GM04503 (cell line): Measurements from ENCODE around the gene NPC1.
"Not testable (repeated sequence)": the region's sequence is repeated elsewhere in the genome, so short reads cannot be mapped to it uniquely, and the experiment has no call there.

Experiments
- DNase-seq: peaks from one replicate; pipeline ENCODE4 v3.0.0-alpha.2; 2012; ENCODE audit warnings: low read depth

Gene NPC1

DNA sequence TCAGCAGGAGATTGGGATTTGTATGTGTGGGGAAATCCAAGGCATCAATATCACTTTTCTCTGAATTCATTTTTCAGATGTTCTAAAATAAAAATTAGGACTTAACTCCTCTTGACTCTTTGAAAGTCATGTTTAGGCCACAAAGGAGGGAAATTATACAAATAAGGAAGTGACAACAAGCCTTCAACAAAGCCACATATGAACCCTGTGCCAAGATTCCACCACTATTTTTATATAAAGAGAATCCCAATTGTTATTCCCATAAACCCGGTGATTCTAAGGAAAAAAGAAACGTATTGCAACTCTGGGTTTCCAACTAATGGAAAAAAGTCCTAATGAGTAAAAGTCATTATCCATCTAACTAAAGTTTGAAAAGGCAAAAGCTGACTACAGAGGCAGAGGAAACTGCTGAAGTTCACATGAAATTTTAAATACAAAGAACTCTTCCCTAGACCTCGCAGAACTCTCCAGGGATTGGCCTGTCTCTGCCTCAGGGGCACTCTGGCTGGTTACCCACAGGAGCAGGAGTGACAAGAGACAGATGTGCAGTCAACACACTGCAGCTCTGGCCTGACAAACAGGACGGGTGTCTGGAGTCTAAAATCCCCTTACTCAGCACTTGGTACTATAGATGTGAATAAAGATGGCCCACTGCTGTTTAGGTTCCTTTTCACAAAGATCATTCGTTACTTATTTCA is 11.5 kb downstream of the NPC1 start:
- DNase-seq = no peak

DNA sequence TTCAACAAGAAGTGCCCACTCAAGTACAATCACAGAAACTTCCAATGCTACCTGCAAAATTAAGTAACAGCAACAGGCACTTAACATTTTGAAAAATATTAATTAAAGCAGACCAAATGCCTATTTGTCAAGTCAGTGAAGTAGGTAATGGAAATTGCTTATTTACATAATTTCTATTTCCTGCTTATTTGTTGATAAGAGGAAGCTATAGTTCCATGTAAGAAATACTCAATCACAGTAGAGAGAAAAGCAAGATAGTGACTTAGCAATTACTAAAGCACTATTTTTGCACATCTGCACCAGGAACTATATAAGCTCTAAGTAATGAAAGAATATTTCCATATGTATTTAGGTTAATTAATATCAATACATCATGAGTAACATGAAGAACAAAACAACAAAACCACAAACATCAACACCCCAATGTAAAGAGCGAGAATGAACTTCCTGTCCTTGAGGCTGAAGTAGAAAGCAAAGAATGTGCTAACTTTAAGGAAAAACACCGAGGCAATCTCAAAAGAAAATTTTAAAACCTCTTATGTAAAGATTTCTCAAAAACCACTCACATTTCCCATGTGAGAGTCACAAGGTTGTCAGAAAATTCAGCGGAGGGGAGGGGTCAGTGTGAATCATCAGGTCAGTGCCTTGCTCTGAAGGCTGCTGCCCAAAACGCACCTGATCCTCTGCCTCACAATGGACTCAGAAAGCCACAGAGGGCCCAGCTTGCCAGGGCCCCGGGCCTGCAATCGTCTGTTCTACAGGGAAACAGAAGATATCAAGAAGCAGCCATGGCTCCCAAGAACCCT is 12.5 kb downstream of the NPC1 start:
- DNase-seq = no peak

GRCh38 chr18:23573020-23573419 is 13.3 kb downstream of the NPC1 start:
- DNase-seq = no peak

- DNase-seq = no peak
Observed at GRCh38 chr18:23572570-23572969, 13.7 kb downstream of the NPC1 start.

GRCh38 chr18:23572012-23572411 is 14.3 kb downstream of the NPC1 start:
- no peak for DNase-seq

- no peak for DNase-seq
Observed at GRCh38 chr18:23570912-23571504, 15.3 kb downstream of the NPC1 start.

- DNase-seq = no peak
Observed at GRCh38 chr18:23569299-23570063, 16.8 kb downstream of the NPC1 start.

- no peak for DNase-seq
Observed at GRCh38 chr18:23568281-23569138, 17.8 kb downstream of the NPC1 start.

- no peak for DNase-seq
Observed at GRCh38 chr18:23567671-23568070, 18.6 kb downstream of the NPC1 start.

GRCh38 chr18:23565916-23566547 is 20.3 kb downstream of the NPC1 start:
- DNase-seq = no peak

- no peak for DNase-seq
Observed at GRCh38 chr18:23563377-23564043, 22.8 kb downstream of the NPC1 start.

DNA sequence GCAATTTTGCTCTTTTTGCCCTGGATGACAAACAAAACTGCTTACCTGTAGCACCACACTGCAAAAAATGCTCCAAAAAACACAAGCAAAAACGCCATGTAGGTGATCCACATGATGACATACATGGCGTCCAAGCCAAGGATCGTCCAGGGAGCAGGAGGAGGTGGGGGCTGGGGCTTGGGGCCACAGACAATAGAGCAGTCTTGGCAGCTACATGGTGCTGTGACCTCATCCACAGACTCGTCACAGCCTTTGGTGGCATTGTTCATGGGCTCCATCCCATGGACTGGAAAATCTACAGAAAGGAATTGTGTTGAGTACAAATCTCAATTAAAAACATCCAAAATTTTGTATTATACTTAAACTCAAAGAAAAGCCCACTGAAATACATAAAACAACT is 26.1 kb downstream of the NPC1 start:
- no peak for DNase-seq

DNA sequence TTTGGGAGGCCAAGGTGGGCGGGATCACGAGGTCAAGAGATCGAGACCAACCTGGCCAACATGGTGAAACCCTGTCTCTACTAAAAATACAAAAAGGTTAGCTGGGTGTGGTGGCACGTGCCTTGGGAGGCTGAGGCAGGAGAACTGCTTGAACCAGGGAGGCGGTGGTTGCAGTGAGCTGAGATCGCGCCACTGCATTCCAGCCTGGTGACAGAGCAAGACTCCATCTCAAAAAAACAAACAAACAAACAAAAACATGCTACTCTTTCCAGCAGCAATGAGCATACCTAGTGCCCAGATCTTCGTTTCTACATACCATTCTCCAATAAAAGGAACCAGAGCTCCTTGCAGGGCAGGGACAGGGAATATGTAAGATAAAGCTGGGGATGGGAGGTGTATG is 28.8 kb downstream of the NPC1 start:
- DNase-seq = not testable (repeated sequence)

GRCh38 chr18:23556145-23556780 is 30.0 kb downstream of the NPC1 start:
- DNase-seq = no peak

DNA sequence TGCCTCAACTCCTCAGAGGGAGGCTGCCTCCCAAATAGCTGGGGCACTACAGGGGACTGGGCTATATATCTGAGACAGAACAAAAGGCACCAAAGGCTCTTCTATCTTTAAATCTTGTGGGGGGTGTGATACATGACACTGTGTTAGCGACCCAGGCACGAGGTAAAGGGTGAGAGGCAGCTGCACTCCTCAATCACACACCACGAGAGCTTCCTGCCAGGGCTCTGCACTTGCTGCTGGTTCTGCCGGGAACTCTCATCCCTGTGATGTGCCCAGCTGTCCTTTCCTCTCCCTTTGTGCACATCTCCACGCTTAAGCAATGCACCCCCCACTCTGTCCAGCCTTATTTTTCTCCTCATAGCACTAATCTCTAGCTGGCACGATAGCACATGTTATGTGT is 32.4 kb downstream of the NPC1 start:
- DNase-seq = no peak

DNA sequence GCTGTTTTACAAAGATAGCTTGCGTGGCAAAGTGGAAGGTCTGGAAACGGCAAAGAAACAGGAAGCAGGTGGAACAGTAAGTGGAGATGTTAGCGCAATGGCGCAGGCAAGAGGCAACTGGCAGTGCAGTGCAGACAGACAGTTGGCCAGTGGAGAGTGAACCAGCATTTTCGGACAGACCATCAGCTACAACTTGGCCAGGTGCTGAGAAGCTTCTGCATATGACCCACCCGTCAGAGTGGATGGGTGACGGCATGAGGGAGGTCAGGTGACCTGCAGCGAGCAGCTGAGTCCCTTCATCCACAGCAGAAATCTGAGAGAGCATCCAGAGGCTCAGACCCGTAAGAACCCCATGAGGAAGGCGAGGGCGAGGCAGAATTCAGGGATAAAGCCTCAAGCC is 33.8 kb downstream of the NPC1 start:
- no peak for DNase-seq

GRCh38 chr18:23551978-23552377 is 34.3 kb downstream of the NPC1 start:
- no peak for DNase-seq

GRCh38 chr18:23550898-23551297 is 35.4 kb downstream of the NPC1 start:
- DNase-seq = no peak

DNA sequence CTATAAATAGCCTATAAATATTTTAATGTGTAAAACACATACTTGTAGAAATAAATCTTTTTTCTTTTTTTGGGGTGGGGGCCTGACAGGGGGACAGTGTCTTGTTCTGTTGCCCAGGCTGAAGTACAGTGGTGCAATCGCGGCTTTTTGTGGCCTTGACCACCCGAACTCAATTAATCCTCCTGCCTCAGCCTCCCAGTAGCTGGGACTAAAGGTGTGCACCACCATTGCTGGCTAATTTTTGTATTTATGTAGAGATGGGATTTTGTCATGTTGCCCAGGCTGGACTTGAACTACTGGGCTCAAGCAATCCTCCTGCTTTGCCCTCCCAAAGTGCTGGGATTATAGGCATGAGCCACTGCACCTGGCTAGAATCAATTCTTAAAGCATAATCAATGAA is 37.6 kb downstream of the NPC1 start:
- DNase-seq = no peak

GRCh38 chr18:23548275-23548674 is 38.0 kb downstream of the NPC1 start:
- DNase-seq = no peak
